Peyer's patch (tissue), 4 donors: ENCODE measurements around the gene ARMC12. TPM values are rescaled to one million over a fixed set of nuclear protein-coding genes. Genes with fewer than 3 reads are reported as not detected.

Source experiments
- DNase-seq, 3 donors: peaks; one replicate each; pipeline ENCODE4 v3.0.0-alpha.2; 2017 to 2019
- H3K27ac ChIP-seq, 4 donors: fragments of 200-600 bp; sonication (generic); one replicate each; pipeline ENCODE4 v1.5.1; 2016 to 2019
- H3K27me3 ChIP-seq, 2 donors: fragments of 200-600 bp; sonication (generic); one replicate each; pipeline ENCODE4 v1.5.1; 2019
- H3K36me3 ChIP-seq, 3 donors: fragments of 200-600 bp; sonication (generic); one replicate each; pipeline ENCODE4 v1.5.1; 2016 to 2019
- H3K4me1 ChIP-seq, 4 donors: fragments of 200-600 bp; sonication (generic); one replicate each; pipeline ENCODE4 v1.5.1; 2016 to 2019
- H3K4me3 ChIP-seq, 4 donors: fragments of 200-600 bp; sonication (generic); 1 replicate in 3 of 4; 2 replicates in 1 of 4; pipeline ENCODE4 v1.5.1; 2016 to 2019; ENCODE audit warnings: mild to moderate bottlenecking in 1 of 4
- H3K9me3 ChIP-seq, 4 donors: fragments of 200-600 bp; sonication (generic); one replicate each; pipeline ENCODE4 v1.5.1; 2016 to 2019; ENCODE audit warnings: mild to moderate bottlenecking in 1 of 4
- CTCF ChIP-seq, 6 experiments: fragments of 450-650 bp in 4 of 6; fragments of 200-600 bp in 2 of 6; sonication (generic) in 1 of 6; IDR thresholded peaks; one replicate each; pipeline ENCODE4 v1.5.1; 2017 to 2019; ENCODE audit warnings: antibody characterized with exemption in 6 of 6, mild to moderate bottlenecking in 3 of 6, moderate library complexity in 1 of 6
- POLR2A ChIP-seq, 2 donors: fragments of 450-650 bp; IDR thresholded peaks; one replicate each; pipeline ENCODE4 v1.5.1; 2017; ENCODE audit warnings: antibody characterized with exemption in 2 of 2, mild to moderate bottlenecking in 2 of 2, moderate library complexity in 2 of 2
- total RNA-seq, 4 donors: library from RNA; depleted of rRNA; stranded (reverse); fragments of >200 nt; gene quantifications; one replicate each; pipeline ENCODE4 v1.1.0, GENCODE V29; 2016

Gene ARMC12
- total RNA-seq, 4 donors from 2014 or later: 1.3 to 2.7 TPM; not detected in 2

DNA sequence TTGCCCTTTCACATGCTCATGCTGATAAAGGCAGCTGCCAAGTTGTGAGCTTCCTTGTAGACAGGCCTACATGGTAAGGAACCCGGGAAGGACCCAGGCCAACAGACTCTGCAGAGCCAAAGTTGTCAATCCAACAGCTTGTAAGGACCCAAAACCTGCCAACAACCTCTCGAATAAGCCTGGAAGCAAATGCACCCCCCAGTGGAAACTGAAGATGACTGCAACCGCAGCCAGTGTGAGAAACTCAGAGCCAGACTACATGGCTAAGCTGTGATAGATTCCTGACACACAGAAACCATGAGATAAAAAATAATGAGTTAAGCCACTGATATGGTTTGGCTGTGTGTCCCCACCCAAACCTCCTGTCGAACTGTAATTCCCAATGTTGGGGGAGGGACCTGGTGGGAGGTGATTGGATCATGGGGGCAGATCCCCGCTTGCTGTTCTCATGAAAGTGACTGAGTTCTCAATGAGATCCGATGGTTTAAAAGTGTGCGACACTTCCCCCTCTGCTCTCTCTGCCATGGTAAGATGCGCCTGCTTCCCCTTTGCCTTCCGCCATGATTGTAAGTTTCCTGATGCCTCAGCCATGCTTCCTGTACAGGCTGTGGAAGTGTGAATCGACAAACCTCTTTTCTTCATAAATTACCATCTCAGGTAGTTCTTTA lies 20.8 kb downstream of the ARMC12 start:
- no peaks in the 10 kb centered on the region for H3K36me3 ChIP-seq
- no peak overlapping the region for H3K4me3 ChIP-seq
- H3K4me1 ChIP-seq: no peaks in the 10 kb centered on the region
- no peaks in the 10 kb centered on the region for H3K9me3 ChIP-seq
- DNase-seq: no peak
- no peak overlapping the region for H3K27ac ChIP-seq
- no peaks in the 10 kb centered on the region for H3K27me3 ChIP-seq
- TF ChIP-seq POLR2A (IDR thresholded peaks at IDR 0.05) (no peak), CTCF (IDR thresholded peaks at IDR 0.05) (peak in 2 of 6 experiments; percentile 34 to 37)

DNA sequence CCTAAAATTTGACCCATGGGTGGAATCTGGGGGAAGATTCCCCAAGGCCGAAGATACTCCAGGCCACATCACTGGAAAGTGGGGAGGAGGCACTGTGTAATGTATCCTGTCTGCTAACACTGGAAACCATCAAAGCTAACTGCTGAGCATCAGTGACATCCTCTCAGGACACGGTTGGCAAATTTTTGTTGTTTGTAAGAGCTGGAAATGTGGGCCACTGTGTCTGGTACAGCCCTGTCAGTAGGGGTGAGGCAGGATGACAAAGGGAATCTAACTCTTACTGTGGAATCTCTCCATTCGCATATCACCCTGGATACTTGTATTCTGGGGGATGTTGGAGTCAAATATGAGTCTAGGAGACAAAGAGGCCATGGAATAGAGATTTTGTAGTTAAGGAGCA lies 22.6 kb downstream of the ARMC12 start:
- Histone ChIP-seq H3K27ac (no peak overlapping the region), H3K27me3 (no peaks in the 10 kb centered on the region), H3K4me3 (no peak overlapping the region), H3K36me3 (no peaks in the 10 kb centered on the region), H3K9me3 (no peaks in the 10 kb centered on the region), H3K4me1 (peaks cover 0 to 3% (median 0%) of the 10 kb centered on the region in 4 donors)
- TF ChIP-seq CTCF (IDR thresholded peaks at IDR 0.05) (no peak), POLR2A (IDR thresholded peaks at IDR 0.05) (no peak)
- DNase-seq: no peak

DNA sequence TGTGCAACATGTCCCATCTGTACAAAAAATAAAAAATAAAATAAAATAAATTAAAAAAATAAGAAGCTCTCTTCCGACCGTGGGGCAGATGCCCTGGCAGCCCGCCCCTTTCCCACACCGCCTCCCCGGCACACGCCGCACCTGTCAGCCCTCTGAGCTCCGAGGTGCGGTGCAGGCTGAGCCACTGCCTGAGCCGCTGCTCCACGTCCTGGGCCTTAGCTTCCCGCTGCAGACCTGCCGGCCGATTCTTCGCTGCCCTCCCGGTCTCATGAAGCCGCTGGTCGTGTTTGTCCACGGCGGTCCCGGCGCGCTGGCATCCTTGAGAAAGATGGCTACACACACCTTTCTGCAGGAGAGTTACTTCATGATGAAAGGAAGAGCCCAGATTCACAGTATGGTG lies 28.9 kb downstream of the ARMC12 start:
- Histone ChIP-seq H3K4me3 (no peak overlapping the region), H3K9me3 (no peaks in the 10 kb centered on the region), H3K36me3 (no peaks in the 10 kb centered on the region), H3K27me3 (no peaks in the 10 kb centered on the region), H3K27ac (no peak overlapping the region), H3K4me1 (peaks cover 0 to 5% (median 0%) of the 10 kb centered on the region in 4 donors)
- TF ChIP-seq POLR2A (IDR thresholded peaks at IDR 0.05) (no peak), CTCF (IDR thresholded peaks at IDR 0.05) (no peak)
- no peak for DNase-seq

GRCh38 chr6:35769211-35769610 lies 32.4 kb downstream of the ARMC12 start:
- TF ChIP-seq CTCF (IDR thresholded peaks at IDR 0.05) (no peak), POLR2A (IDR thresholded peaks at IDR 0.05) (no peak)
- peaks cover 0 to 4% (median 0%) of the 10 kb centered on the region in 4 donors for H3K4me1 ChIP-seq
- no peak for DNase-seq
- no peaks in the 10 kb centered on the region for H3K9me3 ChIP-seq
- no peaks in the 10 kb centered on the region for H3K27me3 ChIP-seq
- H3K36me3 ChIP-seq: no peaks in the 10 kb centered on the region
- H3K4me3 ChIP-seq: no peak overlapping the region
- H3K27ac ChIP-seq: no peak overlapping the region

GRCh38 chr6:35771343-35771627 lies 34.5 kb downstream of the ARMC12 start:
- H3K4me3 ChIP-seq: no peak overlapping the region
- no peaks in the 10 kb centered on the region for H3K36me3 ChIP-seq
- no peak for DNase-seq

More at GRCh38 chr6:35771343-35771627, 34.5 kb downstream of the ARMC12 start:
- H3K4me1 ChIP-seq: peaks cover 0 to 2% (median 0%) of the 10 kb centered on the region in 4 donors
- peak overlapping the region in 1 of 4 donors; percentile 61 for H3K27ac ChIP-seq
- H3K9me3 ChIP-seq: no peaks in the 10 kb centered on the region
- H3K27me3 ChIP-seq: peaks cover 0 to 9% of the 10 kb centered on the region in 2 donors
- TF ChIP-seq CTCF (IDR thresholded peaks at IDR 0.05) (no peak), POLR2A (IDR thresholded peaks at IDR 0.05) (no peak)
